ENCODE measurements around the gene EPB41L4A.

EPB41L4A gene

DNA sequence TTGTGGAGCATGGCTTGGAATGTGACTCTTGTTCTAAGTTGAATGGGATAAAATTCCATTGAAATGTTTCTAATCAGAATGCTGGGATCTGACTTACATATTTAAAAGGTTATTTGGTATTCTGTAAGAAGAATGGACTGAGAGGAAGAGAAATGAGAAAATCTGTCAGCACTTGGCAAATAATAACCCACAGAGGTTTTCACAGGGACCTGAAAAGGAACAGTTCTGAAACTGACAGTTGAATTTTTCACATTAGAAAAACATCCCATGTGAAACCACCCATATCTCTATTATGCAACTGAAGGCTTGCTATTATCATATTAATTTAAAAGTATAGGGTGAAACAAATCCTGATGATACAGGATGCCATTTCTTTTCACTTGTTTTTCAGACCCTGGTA lies 302.7 kb downstream of the EPB41L4A start:
- TF ChIP-seq, protein P1, sequence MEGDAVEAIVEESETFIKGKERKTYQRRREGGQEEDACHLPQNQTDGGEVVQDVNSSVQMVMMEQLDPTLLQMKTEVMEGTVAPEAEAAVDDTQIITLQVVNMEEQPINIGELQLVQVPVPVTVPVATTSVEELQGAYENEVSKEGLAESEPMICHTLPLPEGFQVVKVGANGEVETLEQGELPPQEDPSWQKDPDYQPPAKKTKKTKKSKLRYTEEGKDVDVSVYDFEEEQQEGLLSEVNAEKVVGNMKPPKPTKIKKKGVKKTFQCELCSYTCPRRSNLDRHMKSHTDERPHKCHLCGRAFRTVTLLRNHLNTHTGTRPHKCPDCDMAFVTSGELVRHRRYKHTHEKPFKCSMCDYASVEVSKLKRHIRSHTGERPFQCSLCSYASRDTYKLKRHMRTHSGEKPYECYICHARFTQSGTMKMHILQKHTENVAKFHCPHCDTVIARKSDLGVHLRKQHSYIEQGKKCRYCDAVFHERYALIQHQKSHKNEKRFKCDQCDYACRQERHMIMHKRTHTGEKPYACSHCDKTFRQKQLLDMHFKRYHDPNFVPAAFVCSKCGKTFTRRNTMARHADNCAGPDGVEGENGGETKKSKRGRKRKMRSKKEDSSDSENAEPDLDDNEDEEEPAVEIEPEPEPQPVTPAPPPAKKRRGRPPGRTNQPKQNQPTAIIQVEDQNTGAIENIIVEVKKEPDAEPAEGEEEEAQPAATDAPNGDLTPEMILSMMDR (IDR thresholded peaks at IDR 0.05; ENCODE audit: low read depth, low read length, missing control alignments), result no peak
- H3K4me3 ChIP-seq (ENCODE audit: low read depth, low read length), result no peak overlapping the region
- DNase-seq (ENCODE audit: low read depth), result no peak

DNA sequence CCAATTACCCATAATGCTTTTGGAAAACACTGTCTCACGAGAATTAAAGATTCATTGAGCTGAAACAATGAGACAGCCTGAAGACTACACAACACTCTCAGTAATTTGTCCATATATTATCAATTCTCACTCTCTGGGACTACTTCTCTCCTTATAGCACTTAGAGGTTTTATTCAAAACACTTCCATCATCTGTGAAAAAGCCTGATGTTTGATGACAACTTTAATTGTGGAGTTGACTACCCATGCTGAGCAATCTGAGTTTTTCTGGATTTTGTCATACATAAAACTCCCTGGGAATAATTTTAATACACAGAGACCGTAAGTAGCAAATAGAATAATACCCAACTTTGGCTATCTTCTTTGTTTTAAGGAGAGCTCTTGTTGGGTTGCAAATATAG lies 305.5 kb downstream of the EPB41L4A start:
- no peak for DNase-seq (ENCODE audit: low read depth)
- no peak overlapping the region for H3K4me3 ChIP-seq (ENCODE audit: low read depth, low read length)
- TF ChIP-seq, protein P1 (IDR thresholded peaks at IDR 0.05; ENCODE audit: low read depth, low read length, missing control alignments), result no peak
